Activated CD4-positive, alpha-beta T cell treated with anti-CD3 and anti-CD28 coated beads, Interleukin-2, amount 50 U/mL, for 24 hours (primary cell): ENCODE measurements around the gene AUTS2.

Experiments used
- DNase-seq, 2 donors: peaks; one replicate each; pipeline ENCODE4 v3.0.0-alpha.2; 2020; ENCODE audit warnings: low read depth in 1 of 2, low spot score in 1 of 2

The AUTS2 gene

GRCh38 chr7:70557338-70557737 lies 959.1 kb downstream of the AUTS2 start:
- no peak for DNase-seq

DNA sequence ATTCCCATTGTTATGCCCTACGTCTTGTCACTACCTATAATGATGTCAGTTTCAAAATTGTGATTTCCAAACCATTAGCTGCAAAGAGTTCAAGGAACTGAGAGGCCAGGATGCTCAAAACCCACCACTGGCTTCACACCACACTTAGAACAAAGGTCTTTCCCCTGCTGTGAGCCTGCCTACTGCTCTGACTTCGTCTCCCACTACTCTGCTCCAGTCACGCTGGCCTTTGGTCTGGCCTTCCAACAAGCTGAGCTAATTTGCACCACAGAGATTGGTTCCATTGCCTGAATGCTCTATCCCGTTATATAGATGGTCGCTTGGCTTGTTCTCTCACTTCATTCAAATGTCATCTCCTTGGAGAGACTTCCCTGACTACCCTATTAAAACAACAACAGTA lies 961.5 kb downstream of the AUTS2 start:
- no peak for DNase-seq

GRCh38 chr7:70563960-70564359 lies 965.7 kb downstream of the AUTS2 start:
- no peak for DNase-seq

DNA sequence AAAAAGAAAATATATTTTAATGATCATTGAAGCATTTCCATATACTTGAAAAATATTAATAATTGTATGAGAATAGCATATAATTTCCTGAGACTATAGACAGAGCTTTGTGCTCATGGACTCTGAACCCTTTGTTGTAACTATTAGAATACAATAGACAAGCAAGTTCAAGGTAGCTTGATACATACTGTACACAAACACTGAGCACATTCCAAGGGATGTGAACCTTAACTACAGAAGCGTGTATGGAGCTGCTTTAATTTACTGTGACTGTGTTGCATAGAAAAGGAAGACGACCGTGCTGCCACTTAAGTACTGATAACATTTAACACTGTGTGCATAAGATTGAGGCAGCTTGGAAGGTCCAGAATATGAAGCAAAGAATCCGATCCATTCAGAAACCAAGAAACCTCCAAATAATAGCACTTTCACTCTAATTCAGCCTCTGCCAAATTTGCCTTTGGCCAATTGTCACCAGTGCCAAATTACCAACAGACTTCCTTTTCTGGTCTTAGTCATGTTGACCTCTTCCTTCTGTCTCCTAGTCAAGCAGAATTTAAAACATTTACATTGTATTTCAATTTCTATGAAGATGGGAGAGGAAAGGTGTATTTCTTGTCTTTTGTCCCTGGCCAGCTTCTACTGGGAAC lies 967.6 kb downstream of the AUTS2 start:
- DNase-seq = no peak

DNA sequence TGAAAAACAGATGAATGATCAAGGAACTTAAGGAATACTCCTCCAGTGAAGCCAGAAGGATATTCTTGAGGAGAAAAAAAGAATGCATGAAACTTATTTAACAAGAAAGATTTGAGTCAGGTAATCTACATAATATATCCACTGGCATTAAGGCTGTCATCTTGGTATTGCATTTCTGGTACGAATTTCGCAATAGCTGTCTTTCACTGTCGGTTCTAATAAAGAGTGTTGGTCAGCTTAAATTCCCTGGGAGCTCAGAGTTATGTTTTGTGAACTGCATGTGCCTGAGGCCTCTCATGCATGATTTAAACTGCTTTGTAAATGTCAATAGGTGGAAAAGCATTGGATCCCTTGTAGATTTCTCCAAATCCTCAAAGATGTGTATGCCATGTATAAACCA lies 968.4 kb downstream of the AUTS2 start:
- DNase-seq = no peak

DNA sequence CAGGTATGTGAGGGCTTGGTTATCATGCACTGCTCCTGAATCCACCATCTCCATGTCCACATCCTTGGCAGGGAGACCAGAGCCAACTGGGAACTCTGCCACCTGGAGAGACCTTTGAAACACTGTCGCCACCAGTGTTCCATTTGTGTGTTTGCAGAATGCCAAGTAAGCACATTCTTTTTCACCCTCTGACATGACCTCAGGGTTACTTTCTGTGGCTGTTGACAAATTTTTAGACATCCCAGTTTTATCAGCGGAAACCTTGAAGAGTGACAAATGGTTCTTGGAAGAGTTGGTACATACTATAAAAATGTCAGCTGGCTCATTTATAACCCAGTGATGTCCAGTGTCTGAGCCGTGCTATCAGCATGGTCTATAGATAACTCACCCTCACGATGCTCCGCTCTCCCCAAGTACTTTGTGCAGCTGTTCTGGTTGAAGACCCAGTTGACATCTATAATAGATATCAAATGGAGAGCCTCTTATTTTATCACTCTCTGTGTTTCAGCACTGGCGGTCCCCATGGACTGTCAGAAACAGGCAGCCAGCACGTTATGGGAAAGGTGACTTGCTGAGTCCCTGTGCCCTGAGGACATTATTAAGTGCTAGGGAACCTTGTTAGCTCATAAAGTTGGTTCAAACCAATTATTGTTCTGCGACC lies 970.5 kb downstream of the AUTS2 start:
- no peak for DNase-seq

DNA sequence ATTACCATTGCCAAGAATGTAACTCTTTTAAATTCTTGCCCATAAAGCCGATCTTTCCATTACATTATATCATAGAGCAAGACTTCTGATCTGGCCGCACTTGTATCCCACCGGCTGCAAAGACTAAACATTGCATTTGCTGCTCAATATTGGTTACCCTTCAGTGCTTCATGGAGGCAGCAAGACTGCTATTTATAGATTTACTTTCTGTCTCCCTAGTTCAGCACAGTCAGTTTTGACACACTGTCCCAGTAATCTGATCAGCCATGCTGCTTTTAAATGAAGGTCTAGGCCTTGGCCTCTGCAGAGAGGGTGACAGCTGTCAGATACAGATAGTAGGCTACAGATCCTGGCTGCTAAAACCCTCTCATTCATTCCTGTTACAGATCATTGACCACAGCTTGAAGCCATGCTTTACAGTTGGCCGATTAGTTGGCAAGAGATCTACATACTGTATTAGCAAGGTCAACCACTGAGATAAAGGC lies 971.1 kb downstream of the AUTS2 start:
- no peak for DNase-seq

- no peak for DNase-seq
These were observed 971.8 kb downstream of the AUTS2 start for GRCh38 chr7:70570029-70570428.

DNA sequence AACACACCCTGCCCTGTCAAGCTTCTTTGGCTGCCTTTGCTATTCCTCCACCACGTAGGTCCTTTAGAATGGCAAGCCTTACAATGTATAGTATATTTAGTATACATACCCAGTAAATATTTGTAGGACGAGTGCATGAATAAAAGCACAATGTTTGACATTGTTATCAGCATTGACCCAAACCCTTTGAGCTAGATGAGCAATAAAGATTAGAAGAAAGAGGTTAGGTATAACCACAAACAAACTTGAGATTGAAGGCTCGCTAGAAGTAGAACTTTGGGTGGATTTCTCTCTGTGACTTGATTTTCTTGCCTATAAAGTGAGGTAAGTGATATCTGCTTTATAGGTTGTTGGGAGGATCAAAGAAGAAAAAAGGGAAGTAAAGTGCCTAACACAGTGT lies 972.7 kb downstream of the AUTS2 start:
- no peak for DNase-seq

- no peak for DNase-seq
These were observed 973.2 kb downstream of the AUTS2 start for GRCh38 chr7:70571403-70571934.

DNA sequence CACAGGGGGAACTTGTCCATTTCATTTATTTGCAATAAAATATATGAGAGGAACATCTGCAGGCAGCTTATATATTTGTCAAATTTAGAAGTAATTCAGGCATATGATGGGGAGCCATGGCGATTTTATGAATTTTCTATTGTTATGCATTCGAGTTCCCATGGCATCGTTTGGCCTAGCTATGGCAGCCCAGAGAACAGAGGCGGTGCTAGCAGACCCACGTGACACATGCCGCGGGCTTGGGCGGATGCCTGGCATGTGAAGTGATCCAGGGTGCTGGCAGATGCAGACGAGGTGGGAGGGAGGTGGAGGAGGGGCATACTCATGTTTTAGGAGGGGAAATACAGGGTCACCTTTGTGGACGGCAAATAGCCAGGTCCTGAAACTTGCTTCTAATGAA lies 973.7 kb downstream of the AUTS2 start:
- DNase-seq = no peak

GRCh38 chr7:70572571-70572970 lies 974.3 kb downstream of the AUTS2 start:
- DNase-seq = no peak

- no peak for DNase-seq
These were observed 974.9 kb downstream of the AUTS2 start for GRCh38 chr7:70573071-70573661.

DNA sequence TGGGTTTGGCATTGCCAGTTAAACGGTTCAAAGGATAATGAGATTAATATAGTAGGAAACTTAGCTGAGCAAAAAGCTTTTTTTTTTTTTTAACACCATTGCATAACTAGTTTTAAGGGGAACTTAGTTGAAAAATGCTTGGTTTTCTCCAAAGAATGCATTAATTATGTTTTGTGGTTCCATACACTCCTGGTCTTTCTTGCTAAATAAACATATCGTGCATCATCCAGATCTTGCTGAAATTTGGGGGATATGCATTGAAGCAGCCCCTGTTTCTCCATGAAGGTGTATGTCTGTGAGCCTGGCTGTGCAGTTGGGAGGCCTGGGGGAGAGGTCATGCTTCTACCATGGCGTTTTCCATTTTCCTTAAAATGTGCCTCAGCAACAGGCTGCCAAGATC lies 975.4 kb downstream of the AUTS2 start:
- DNase-seq = no peak

- no peak for DNase-seq
These were observed 976.1 kb downstream of the AUTS2 start for GRCh38 chr7:70574314-70574834.

DNA sequence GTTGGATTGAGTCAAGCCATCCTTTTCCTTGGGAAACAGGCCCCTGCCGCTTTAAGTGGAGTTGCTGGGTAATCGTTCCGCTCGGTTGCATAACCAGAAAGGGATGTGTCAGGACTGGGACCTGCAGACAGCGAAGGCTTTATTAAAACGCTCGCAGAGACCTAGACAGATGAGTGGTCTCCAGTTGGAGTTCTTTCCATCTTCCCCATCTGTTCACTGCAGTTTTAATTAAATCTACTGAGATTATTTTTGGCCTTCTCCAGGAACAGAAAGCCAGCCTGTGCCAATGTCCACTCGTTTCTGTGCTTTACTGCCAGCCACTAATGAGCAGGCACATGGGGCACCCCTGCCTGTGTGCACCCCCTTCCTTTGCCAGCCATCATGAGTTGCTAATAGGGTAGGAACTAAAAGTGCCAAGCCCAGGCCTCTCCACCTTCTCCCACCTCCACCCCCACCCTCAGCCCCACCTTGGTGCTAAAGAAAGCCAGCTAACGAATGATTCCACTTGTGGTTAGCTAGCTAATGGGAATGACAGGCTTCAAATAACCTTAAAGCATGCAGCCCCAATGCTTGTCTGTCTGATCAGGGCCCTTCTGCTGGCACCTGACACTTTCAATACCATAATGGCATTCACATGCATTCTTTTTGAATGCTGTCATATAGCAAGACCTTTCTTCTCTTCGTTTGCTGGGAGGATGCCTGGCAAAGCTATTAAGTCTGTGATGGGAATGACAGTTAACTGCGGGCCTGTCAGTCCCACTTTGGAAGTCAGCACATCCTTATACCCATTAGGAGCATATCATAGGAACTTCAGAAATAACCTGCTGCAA lies 976.9 kb downstream of the AUTS2 start:
- no peak for DNase-seq

- DNase-seq = no peak
These were observed 978.8 kb downstream of the AUTS2 start for GRCh38 chr7:70577078-70577477.

DNA sequence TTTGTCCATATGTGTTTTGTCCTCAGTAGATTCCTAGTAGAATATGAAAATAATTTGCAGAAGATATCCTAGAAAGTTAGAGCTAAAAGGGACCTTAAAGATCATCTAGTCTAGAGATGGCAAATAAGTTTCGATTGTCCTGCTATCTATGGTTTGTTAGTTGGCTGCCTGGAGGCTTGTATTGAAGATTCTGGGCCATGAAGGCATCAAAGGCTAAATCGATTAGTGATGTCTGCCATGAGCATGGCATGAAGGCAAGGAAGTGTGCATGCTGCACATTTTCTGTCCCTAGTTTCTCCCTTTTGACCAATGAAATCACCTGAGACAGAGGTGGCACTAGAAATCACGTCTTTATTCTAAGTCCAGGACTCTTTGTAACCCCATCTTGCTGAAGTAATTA lies 979.9 kb downstream of the AUTS2 start:
- DNase-seq = no peak

- DNase-seq = no peak
These were observed 981.3 kb downstream of the AUTS2 start for GRCh38 chr7:70579397-70580097.

DNA sequence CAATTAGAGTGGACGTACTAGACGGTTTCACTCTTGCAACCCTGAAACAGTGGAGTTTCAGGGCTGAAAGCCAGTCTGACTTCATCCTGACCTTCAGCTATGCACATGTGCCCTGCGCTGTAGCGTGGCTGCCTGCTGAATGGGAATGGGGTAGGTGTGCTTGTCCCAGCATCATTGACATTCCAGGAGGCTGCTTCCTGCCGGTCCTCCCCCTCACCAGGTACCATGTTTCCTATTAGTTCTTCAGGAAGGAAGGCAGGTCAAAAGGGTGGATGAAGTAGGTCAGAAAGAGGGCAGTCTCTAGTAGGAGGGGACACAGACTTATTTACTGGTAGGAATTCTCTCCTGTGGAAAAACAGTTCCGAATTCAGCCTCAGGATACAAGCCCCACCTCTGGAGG lies 981.9 kb downstream of the AUTS2 start:
- DNase-seq = no peak
